Effector memory CD4-positive, alpha-beta T cell (primary cell): Measurements from ENCODE around the gene RAB11A.

Source experiments
- DNase-seq, 3 donors: peaks; one replicate each; pipeline ENCODE4 v3.0.0-alpha.2; 2020
- H3K27ac ChIP-seq: 2 replicates; pipeline ENCODE4 v1.7.0; 2013; ENCODE audit warnings: mild to moderate bottlenecking, low read length, moderate library complexity; ENCODE audit not compliant: insufficient read depth, poor library complexity, severe bottlenecking
- H3K27me3 ChIP-seq: replicated peaks from 2 replicates; pipeline ENCODE4 v1.7.0; 2013; ENCODE audit warnings: mild to moderate bottlenecking, low read length; ENCODE audit not compliant: insufficient read depth, control insufficient read depth, poor library complexity, severe bottlenecking
- H3K36me3 ChIP-seq: 2 replicates; pipeline ENCODE4 v1.7.0; 2013; ENCODE audit warnings: mild to moderate bottlenecking, low read length, moderate library complexity; ENCODE audit not compliant: control insufficient read depth, insufficient read depth
- H3K4me1 ChIP-seq: 2 replicates; pipeline ENCODE4 v1.7.0; 2013; ENCODE audit warnings: low read length, mild to moderate bottlenecking; ENCODE audit not compliant: control insufficient read depth, insufficient read depth, poor library complexity, severe bottlenecking
- H3K4me3 ChIP-seq: 2 replicates; pipeline ENCODE4 v1.7.0; 2013; ENCODE audit warnings: low read length, low read depth, mild to moderate bottlenecking; ENCODE audit not compliant: insufficient read depth, poor library complexity, severe bottlenecking
- H3K9me3 ChIP-seq: 2 replicates; pipeline ENCODE4 v1.7.0; 2013; ENCODE audit warnings: mild to moderate bottlenecking, low read length, moderate library complexity; ENCODE audit not compliant: control insufficient read depth

Gene RAB11A

GRCh38 chr15:65913631-65914199 is 44.4 kb downstream of the RAB11A start:
- Histone ChIP-seq H3K4me3 (no peak overlapping the region), H3K27me3 (no peaks in the 10 kb centered on the region), H3K27ac (no peak overlapping the region), H3K4me1 (peaks cover 3% of the 10 kb centered on the region), H3K9me3 (no peaks in the 10 kb centered on the region), H3K36me3 (peaks cover 13% of the 10 kb centered on the region)
- no peak for DNase-seq

GRCh38 chr15:65914386-65914785 is 45.1 kb downstream of the RAB11A start:
- no peaks in the 10 kb centered on the region for H3K9me3 ChIP-seq
- H3K4me3 ChIP-seq: no peak overlapping the region
- H3K36me3 ChIP-seq: peaks cover 10% of the 10 kb centered on the region
- no peak overlapping the region for H3K27ac ChIP-seq
- no peaks in the 10 kb centered on the region for H3K27me3 ChIP-seq
- peaks cover 3% of the 10 kb centered on the region for H3K4me1 ChIP-seq
- no peak for DNase-seq

- H3K4me1 ChIP-seq: peaks cover 3% of the 10 kb centered on the region
- H3K4me3 ChIP-seq: no peak overlapping the region
- DNase-seq: no peak
- no peaks in the 10 kb centered on the region for H3K9me3 ChIP-seq
- H3K27me3 ChIP-seq: no peaks in the 10 kb centered on the region
- peaks cover 6% of the 10 kb centered on the region for H3K36me3 ChIP-seq
- no peak overlapping the region for H3K27ac ChIP-seq
Observed at GRCh38 chr15:65914981-65915925, 46.0 kb downstream of the RAB11A start.

GRCh38 chr15:65916041-65916663 is 46.9 kb downstream of the RAB11A start:
- Histone ChIP-seq H3K4me1 (peaks cover 3% of the 10 kb centered on the region), H3K9me3 (no peaks in the 10 kb centered on the region), H3K36me3 (no peaks in the 10 kb centered on the region), H3K27me3 (no peaks in the 10 kb centered on the region), H3K4me3 (no peak overlapping the region), H3K27ac (no peak overlapping the region)
- DNase-seq: no peak

- Histone ChIP-seq H3K36me3 (no peaks in the 10 kb centered on the region), H3K27me3 (no peaks in the 10 kb centered on the region), H3K4me1 (peaks cover 3% of the 10 kb centered on the region), H3K4me3 (no peak overlapping the region), H3K27ac (no peak overlapping the region), H3K9me3 (no peaks in the 10 kb centered on the region)
- no peak for DNase-seq
Observed at GRCh38 chr15:65916664-65917406, 47.5 kb downstream of the RAB11A start.

GRCh38 chr15:65917407-65917756 is 48.1 kb downstream of the RAB11A start:
- Histone ChIP-seq H3K36me3 (no peaks in the 10 kb centered on the region), H3K27me3 (no peaks in the 10 kb centered on the region), H3K4me1 (peaks cover 3% of the 10 kb centered on the region), H3K27ac (no peak overlapping the region), H3K9me3 (no peaks in the 10 kb centered on the region), H3K4me3 (no peak overlapping the region)
- DNase-seq: no peak

- no peak overlapping the region for H3K27ac ChIP-seq
- no peak for DNase-seq
- H3K9me3 ChIP-seq: no peaks in the 10 kb centered on the region
- no peaks in the 10 kb centered on the region for H3K27me3 ChIP-seq
- H3K4me3 ChIP-seq: no peak overlapping the region
- H3K36me3 ChIP-seq: no peaks in the 10 kb centered on the region
- peaks cover 3% of the 10 kb centered on the region for H3K4me1 ChIP-seq
Observed at GRCh38 chr15:65917936-65918335, 48.6 kb downstream of the RAB11A start.

DNA sequence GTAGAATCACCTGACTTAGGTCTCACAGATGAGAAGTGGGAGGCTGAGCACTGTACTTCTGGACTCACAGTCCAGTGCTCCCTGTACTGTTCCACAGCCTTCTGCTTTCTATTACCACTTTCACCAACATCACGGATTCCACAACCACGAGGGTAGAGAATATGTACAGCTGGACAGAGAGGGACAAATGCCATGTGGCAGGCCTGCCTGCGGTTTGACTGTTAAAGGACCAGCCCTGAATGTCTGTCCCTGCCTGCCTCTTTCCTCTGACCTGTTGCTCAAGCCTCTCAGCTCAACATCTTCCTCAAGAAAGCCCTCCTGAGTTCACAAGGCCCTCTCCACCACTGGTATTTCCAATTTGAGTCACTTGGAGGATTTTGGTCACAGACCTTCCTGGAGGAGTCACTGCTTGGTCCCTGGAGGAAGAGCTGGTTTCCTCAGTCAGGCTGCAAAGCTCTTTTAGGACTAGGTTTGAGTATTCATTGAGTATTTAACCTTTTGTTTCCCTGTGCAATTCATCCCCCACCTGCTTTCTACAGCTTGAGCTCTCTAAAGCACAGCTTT is 49.1 kb downstream of the RAB11A start:
- H3K27me3 ChIP-seq: no peaks in the 10 kb centered on the region
- H3K27ac ChIP-seq: no peak overlapping the region
- no peaks in the 10 kb centered on the region for H3K9me3 ChIP-seq
- peaks cover 3% of the 10 kb centered on the region for H3K4me1 ChIP-seq
- DNase-seq: no peak
- no peak overlapping the region for H3K4me3 ChIP-seq
- no peaks in the 10 kb centered on the region for H3K36me3 ChIP-seq

- Histone ChIP-seq H3K4me3 (no peak overlapping the region), H3K27ac (no peak overlapping the region), H3K27me3 (no peaks in the 10 kb centered on the region), H3K9me3 (no peaks in the 10 kb centered on the region), H3K4me1 (peaks cover 3% of the 10 kb centered on the region), H3K36me3 (no peaks in the 10 kb centered on the region)
- DNase-seq: no peak
Observed at GRCh38 chr15:65918945-65919344, 49.7 kb downstream of the RAB11A start.
